ENCODE results near the gene CRTC1.

The CRTC1 gene

DNA sequence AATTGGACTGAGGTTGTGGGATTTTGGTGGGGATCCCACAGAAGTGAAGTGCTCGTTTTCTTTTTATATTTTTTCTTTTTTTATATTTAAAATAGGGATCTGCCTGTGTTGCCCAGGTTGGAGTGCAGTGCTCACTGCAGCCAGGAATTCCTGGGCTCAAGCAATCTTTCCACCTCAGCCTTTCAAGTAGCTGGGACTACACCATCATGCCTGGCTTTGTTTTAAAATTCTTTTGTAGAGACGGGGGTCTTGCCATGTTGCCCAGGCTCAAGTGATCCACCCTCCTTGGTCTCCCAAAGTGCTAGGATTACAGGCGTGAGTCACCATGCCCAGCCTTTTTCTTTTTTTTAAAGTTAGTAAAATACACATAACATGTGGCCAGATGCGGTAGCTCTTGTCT is 20.6 kb downstream of the CRTC1 start:
- TF ChIP-seq SIN3A (IDR thresholded peaks at IDR 0.05; ENCODE audit: borderline replicate concordance, insufficient read depth, low read length) (no peak), FOXP2 (optimal IDR thresholded peaks at IDR 0.05; ENCODE audit: borderline replicate concordance, extremely low read depth, extremely low read length, insufficient read depth) (no peak), POLR2AphosphoS5 (IDR thresholded peaks at IDR 0.05; ENCODE audit: low read depth, low read length) (no peak), TAF1 (IDR thresholded peaks at IDR 0.05; ENCODE audit: borderline replicate concordance, insufficient read depth, low read length) (no peak)
- TF ChIP-seq, protein P1, sequence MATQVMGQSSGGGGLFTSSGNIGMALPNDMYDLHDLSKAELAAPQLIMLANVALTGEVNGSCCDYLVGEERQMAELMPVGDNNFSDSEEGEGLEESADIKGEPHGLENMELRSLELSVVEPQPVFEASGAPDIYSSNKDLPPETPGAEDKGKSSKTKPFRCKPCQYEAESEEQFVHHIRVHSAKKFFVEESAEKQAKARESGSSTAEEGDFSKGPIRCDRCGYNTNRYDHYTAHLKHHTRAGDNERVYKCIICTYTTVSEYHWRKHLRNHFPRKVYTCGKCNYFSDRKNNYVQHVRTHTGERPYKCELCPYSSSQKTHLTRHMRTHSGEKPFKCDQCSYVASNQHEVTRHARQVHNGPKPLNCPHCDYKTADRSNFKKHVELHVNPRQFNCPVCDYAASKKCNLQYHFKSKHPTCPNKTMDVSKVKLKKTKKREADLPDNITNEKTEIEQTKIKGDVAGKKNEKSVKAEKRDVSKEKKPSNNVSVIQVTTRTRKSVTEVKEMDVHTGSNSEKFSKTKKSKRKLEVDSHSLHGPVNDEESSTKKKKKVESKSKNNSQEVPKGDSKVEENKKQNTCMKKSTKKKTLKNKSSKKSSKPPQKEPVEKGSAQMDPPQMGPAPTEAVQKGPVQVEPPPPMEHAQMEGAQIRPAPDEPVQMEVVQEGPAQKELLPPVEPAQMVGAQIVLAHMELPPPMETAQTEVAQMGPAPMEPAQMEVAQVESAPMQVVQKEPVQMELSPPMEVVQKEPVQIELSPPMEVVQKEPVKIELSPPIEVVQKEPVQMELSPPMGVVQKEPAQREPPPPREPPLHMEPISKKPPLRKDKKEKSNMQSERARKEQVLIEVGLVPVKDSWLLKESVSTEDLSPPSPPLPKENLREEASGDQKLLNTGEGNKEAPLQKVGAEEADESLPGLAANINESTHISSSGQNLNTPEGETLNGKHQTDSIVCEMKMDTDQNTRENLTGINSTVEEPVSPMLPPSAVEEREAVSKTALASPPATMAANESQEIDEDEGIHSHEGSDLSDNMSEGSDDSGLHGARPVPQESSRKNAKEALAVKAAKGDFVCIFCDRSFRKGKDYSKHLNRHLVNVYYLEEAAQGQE (IDR thresholded peaks at IDR 0.05; ENCODE audit: insufficient read depth in 1 of 2, low read depth in 2 of 2, low read length in 2 of 2) = no peak

DNA sequence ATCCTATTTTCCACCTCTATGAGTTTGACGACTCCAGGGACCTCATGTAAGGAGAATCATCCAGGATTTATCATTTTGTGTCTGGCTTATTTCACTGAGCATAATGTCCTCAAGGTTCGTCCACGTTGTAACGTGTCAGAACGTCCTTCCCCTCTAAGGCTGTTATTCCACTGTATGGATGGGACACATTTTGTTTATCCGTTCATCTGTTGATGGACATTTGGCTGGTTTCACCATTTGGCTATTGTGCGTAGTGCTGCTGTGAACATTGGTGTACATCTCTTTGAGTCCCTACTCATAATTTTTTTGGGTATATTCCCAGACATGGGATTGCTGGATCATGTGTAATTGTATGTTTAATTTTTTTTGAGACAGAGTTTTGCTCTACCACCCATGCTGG is 21.5 kb downstream of the CRTC1 start:
- TF ChIP-seq POLR2AphosphoS5 (IDR thresholded peaks at IDR 0.05; ENCODE audit: low read depth, low read length) (no peak), TAF1 (IDR thresholded peaks at IDR 0.05; ENCODE audit: borderline replicate concordance, insufficient read depth, low read length) (no peak), FOXP2 (optimal IDR thresholded peaks at IDR 0.05; ENCODE audit: borderline replicate concordance, extremely low read depth, extremely low read length, insufficient read depth) (no peak), SIN3A (IDR thresholded peaks at IDR 0.05; ENCODE audit: borderline replicate concordance, insufficient read depth, low read length) (no peak)
- TF ChIP-seq, protein P1 (IDR thresholded peaks at IDR 0.05; ENCODE audit: insufficient read depth in 1 of 2, low read depth in 2 of 2, low read length in 2 of 2) = no peak

DNA sequence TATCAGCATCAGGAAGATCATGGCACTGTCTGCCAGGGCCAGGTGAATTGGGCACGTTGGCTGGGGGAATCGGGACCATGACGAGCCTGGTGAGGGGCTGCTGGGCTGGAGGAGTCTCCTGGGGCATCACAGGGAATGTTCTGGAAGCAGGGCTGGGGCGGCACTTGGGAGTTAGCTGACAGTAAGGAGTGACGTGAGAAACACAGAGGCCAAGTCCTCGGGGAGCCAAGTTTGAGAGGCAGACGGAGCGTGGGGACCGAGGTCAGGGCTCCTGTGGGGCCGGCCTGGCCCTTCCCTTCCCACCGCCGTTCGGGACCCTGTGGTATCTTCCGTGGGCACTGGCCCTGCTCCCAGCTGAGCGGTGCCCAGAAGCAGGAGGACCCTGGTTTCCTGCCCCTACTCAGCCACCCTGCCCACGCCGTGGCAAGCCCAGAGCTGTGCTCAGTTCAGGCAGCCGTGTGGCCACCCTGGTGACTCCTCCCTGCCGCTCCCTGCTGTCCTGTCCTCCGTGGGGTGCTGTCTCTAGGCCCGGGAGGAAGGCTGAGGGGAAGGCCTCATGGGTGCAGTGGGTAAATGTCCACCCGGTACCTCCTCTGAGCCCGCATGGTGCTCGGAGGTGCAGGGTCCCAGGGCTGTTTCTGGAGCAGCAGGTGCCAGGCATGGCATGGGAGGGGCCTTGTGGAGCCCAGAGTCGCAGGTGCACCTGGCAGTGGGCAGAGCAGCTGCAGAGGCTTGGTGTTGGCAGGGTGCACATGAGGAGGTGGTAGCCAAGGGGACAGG is 25.2 kb downstream of the CRTC1 start:
- TF ChIP-seq POLR2AphosphoS5 (IDR thresholded peaks at IDR 0.05; ENCODE audit: low read depth, low read length) = no peak
- no peak for TF ChIP-seq SIN3A (IDR thresholded peaks at IDR 0.05; ENCODE audit: borderline replicate concordance, insufficient read depth, low read length)
- TF ChIP-seq, protein P1 (IDR thresholded peaks at IDR 0.05; ENCODE audit: insufficient read depth in 1 of 2, low read depth in 2 of 2, low read length in 2 of 2) = no peak
- TF ChIP-seq TAF1 (IDR thresholded peaks at IDR 0.05; ENCODE audit: borderline replicate concordance, insufficient read depth, low read length) = no peak
- TF ChIP-seq FOXP2 (optimal IDR thresholded peaks at IDR 0.05; ENCODE audit: borderline replicate concordance, extremely low read depth, extremely low read length, insufficient read depth) = no peak

DNA sequence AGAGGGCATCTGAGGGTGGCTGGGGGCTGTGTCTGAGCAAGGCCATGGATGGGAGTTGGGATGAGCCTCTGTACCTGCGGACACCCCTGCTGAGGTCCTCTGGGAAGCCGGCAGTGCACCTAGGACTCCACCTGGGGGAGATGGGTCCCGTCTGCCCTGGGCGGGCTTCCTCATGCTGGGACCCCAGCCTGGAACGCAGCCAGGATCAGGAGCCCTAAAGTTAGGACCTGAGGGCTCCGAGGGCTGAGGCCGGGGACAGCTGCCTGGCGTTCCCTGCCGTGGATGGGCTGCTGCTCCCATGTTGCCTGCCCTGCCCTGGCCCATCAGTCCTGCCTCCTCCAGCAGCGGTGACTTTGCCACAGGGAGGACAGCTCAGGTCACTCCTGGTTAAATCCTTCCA is 26.1 kb downstream of the CRTC1 start:
- TF ChIP-seq SIN3A (IDR thresholded peaks at IDR 0.05; ENCODE audit: borderline replicate concordance, insufficient read depth, low read length) (no peak), FOXP2 (optimal IDR thresholded peaks at IDR 0.05; ENCODE audit: borderline replicate concordance, extremely low read depth, extremely low read length, insufficient read depth) (no peak), POLR2AphosphoS5 (IDR thresholded peaks at IDR 0.05; ENCODE audit: low read depth, low read length) (no peak), TAF1 (IDR thresholded peaks at IDR 0.05; ENCODE audit: borderline replicate concordance, insufficient read depth, low read length) (no peak)
- TF ChIP-seq, protein P1 (IDR thresholded peaks at IDR 0.05; ENCODE audit: insufficient read depth in 1 of 2, low read depth in 2 of 2, low read length in 2 of 2) = no peak
